SW480 (cell line): ENCODE results near the gene SLC7A4.
A peak's percentile ranks its signal among the peaks of the same experiment; 100 is the strongest.
"Not testable (repeated sequence)": the region's sequence is repeated elsewhere in the genome, so short reads cannot be mapped to it uniquely, and the experiment has no call there.

ENCODE experiments used
- DNase-seq: peaks from one replicate; pipeline ENCODE4 v3.0.0-alpha.2; 2016; ENCODE audit warnings: low spot score

SLC7A4 gene

GRCh38 chr22:21064425-21064824, 32.1 kb upstream of the SLC7A4 start:
- DNase-seq, result not testable (repeated sequence)

- DNase-seq, result not testable (repeated sequence)
Observed at GRCh38 chr22:21061660-21062321, 29.4 kb upstream of the SLC7A4 start.

- not testable (repeated sequence) for DNase-seq
Observed at GRCh38 chr22:21060363-21060762, 28.0 kb upstream of the SLC7A4 start.

GRCh38 chr22:21055880-21056319, 23.5 kb upstream of the SLC7A4 start:
- DNase-seq, result no peak

- DNase-seq, result no peak
Observed at GRCh38 chr22:21055564-21055834, 23.1 kb upstream of the SLC7A4 start.

- no peak for DNase-seq
Observed at GRCh38 chr22:21054714-21055563, 22.6 kb upstream of the SLC7A4 start.

GRCh38 chr22:21054046-21054713, 21.8 kb upstream of the SLC7A4 start:
- DNase-seq, result no peak

GRCh38 chr22:21052715-21053459, 20.5 kb upstream of the SLC7A4 start:
- DNase-seq, result no peak

- no peak for DNase-seq
Observed at GRCh38 chr22:21051831-21052400, 19.6 kb upstream of the SLC7A4 start.

GRCh38 chr22:21051145-21051830, 18.9 kb upstream of the SLC7A4 start:
- no peak for DNase-seq

- DNase-seq, result not testable (repeated sequence)
Observed at GRCh38 chr22:21048965-21049364, 16.6 kb upstream of the SLC7A4 start.

GRCh38 chr22:21048448-21048847, 16.1 kb upstream of the SLC7A4 start:
- DNase-seq, result not testable (repeated sequence)

GRCh38 chr22:21047730-21048129, 15.4 kb upstream of the SLC7A4 start:
- DNase-seq, result no peak

- no peak for DNase-seq
Observed at GRCh38 chr22:21047035-21047661, 14.8 kb upstream of the SLC7A4 start.

GRCh38 chr22:21045585-21046294, 13.4 kb upstream of the SLC7A4 start, which contains the start of gene LRRC74B:
LRRC74B (plus strand) TSS chr22:21045946; CDS start chr22:21045987, 41 bp downstream.
- DNase-seq, result peak; percentile 88

GRCh38 chr22:21044931-21045584, 12.7 kb upstream of the SLC7A4 start:
- DNase-seq, result no peak

GRCh38 chr22:21043860-21044535, 11.6 kb upstream of the SLC7A4 start:
- no peak for DNase-seq

GRCh38 chr22:21042978-21043859, 10.9 kb upstream of the SLC7A4 start:
- DNase-seq, result peak; percentile 74
